GM18526 (cell line): Measurements from ENCODE around the gene CHRNA9.

ENCODE experiments used
- POLR2A ChIP-seq: IDR thresholded peaks from 3 replicates; pipeline ENCODE4 v1.6.1; 2011; ENCODE audit not compliant: insufficient read length; ENCODE audit errors: extremely low read depth

The CHRNA9 gene

DNA sequence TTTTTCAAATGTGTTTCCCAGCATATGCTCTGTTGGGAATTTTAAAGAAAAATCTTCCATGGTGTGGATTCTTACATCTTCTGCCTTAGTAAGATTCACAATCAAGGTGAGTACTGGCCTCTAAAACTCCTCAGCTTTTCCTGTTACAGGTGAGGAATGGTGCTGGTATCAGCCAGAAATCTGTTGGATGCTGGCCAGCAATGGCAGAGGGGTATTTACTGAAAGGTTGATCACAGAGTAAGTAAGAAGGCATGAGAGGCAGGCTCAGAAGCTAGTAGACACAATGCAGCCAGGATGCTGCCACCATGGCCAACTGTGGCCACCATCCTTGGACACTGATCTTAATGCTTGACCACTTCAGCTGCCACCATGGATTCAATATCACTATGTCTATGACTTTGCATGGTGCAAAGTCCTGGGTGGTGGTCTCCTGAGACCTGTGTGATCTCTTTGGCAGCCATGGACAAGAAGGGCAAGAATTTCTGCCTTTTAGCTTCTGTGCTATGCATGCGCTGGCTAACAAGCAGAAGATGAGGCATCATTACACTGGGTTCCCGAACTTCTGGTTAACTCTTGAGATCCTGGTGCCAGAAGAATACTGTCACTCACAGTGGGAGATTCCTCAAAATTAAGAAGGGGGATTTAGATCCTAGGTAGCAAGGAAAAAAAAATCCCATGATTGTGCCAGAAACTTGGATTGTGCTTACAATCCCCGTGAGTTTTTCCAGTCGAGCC lies 60.2 kb downstream of the CHRNA9 start:
- TF ChIP-seq POLR2A, result no peak

DNA sequence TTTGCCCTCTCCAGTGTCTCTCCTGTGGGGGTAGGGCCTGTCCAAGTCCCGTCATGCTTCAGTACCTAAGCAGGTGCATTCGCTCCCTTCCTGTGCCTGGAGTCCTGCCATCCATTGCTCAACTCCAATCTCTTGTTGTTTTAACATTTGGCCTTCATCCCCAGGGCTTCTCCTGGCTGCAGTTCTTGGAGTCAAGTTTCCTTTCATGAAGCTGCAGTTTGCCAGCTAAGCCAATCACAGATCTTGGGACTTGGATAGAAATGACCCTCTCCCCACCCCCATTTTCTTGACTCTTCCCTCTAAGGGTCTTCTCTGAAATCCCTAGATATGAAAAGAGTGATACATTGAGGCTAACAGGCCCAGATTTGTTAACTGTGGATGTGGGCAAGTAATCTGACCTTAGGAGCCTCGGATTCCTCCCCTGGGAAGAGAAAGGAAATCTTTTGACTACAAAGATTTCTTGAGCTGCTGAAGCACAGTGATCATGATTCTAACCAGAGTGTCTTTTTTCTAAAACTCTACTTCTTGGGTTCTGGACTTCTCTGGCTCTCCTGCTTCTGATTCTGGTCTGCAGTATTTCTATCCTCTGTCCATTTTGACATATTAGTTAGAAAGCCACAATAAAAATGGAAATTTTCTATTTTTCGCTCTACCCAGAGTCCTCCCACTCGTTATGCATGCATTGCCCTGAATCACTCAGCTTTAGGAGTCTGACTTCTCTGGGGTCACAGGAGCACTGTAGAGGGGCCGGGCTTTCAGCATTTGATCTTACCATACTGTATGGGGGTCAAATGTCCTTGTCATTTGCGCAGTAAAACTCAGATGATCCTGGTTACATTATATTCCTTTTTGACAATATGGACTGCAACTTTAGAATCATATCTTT lies 61.0 kb downstream of the CHRNA9 start:
- no peak for TF ChIP-seq POLR2A

DNA sequence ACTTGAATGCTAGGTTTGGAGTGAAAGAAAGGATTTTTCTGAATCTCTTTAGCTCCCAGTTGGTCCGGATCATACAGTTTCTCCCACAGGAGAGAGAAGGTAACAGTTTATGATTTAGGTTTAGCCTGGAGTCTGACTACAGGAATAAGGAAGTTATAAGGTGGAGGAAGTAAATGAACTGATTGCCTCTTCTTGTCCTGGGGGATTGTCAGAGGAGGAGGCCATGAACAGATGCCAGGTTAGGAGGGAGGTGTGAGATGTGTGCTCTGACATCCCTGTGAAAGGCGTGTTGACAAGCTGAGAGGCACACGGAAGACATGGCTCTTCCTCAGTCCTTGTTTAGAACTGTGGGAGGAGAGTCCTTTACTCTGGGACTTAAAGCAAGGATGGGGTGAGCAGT lies 64.4 kb downstream of the CHRNA9 start:
- no peak for TF ChIP-seq POLR2A

DNA sequence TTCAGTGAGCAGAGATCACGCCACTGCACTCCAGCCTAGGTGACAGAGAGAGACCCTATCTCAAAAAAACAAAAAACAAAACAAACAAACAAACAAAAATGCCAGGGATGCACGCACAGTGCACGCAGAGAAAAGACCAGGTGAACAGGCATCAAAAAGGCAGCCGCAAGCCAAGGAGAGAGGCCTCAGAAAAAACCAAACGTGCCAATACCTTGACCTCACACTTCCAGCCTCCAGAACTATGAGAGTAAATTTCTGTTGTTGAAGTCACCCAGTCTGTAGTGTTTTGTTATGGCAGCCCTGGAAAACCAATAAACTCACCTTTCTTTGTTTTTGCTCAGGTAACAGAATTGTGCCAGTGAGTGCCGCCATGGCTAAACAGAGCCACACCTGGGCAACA lies 66.0 kb downstream of the CHRNA9 start:
- no peak for TF ChIP-seq POLR2A

DNA sequence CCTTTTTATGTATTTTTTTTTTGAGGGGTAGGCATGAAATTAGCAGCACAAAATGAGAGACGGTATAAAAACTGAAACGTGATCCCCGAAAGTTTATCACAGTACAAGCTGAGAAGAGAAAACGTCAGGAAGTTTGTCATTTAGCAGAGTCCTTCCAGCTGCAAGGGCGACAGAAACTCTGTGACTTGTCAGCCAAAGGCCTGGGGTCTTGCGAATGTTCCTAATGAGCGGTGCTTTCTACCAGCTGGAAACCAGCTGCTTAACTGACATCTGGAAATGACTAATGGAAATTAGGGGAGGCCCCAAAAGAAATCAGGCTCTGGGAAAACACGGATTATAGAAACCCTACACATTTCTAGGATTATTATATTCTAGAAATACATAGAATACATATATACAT lies 66.5 kb downstream of the CHRNA9 start:
- TF ChIP-seq POLR2A, result no peak

DNA sequence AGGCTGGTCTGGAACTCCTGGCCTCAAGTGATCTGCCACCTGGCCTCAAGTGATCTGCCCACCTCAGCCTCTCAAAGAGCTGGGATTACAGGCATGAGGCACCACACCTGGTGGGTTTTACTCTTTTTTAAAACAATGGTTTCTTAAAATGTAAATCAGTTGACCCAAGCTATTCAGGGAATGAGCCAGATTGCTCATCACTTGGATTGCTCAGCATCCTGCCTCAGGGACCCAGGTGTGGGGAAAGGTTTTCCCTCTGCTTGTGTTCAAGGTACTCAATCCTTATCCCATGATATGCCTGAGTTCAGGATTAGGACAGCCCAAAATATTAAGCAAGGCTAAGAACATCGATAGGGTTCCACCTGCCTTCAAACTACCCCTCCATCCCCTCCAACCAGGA lies 67.4 kb downstream of the CHRNA9 start:
- TF ChIP-seq POLR2A, result no peak

DNA sequence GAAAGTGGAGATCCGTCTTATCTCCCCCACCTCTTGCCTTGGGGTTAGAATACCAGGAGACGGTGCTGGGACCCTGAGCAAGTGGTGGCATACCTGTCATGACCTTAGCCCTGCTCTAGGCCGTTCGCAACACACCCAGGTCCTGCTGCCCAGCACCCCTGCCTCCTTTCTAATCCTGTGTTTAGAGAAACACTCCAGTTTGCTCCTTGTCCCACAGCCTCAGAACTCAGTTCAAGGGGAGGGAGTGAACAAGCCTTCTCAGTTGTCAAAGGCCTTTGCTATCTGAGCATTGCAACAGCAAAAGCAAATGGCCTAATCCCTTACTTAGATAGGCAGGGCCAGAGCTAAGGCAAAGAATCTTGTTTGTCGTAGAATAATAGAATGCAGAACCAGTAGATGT lies 67.9 kb downstream of the CHRNA9 start:
- TF ChIP-seq POLR2A, result no peak
